ENCODE measurements around the gene CRTC3.

DNA sequence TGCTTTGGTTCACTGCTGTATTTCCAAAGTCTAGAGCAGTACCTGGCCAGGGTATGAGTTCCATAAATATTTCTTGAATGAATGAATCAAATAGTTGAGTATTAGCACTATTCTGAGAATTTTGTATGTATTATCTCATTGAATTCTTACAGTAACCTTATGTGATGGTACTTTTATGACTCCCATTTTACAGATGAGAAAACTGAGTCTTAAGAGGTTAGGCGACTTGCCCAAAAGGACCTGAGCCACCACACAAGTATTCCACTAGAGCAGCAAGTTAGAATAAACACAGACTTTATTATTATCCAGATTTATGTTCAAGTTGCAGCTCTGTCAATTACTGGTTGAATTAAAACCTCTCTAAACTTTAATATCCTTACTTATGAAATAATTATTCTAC, 29.4 kb downstream of the CRTC3 start:
- TF ChIP-seq, protein P1, sequence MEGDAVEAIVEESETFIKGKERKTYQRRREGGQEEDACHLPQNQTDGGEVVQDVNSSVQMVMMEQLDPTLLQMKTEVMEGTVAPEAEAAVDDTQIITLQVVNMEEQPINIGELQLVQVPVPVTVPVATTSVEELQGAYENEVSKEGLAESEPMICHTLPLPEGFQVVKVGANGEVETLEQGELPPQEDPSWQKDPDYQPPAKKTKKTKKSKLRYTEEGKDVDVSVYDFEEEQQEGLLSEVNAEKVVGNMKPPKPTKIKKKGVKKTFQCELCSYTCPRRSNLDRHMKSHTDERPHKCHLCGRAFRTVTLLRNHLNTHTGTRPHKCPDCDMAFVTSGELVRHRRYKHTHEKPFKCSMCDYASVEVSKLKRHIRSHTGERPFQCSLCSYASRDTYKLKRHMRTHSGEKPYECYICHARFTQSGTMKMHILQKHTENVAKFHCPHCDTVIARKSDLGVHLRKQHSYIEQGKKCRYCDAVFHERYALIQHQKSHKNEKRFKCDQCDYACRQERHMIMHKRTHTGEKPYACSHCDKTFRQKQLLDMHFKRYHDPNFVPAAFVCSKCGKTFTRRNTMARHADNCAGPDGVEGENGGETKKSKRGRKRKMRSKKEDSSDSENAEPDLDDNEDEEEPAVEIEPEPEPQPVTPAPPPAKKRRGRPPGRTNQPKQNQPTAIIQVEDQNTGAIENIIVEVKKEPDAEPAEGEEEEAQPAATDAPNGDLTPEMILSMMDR (IDR thresholded peaks at IDR 0.05): no peak
- no peak for TF ChIP-seq POLR2A (IDR thresholded peaks at IDR 0.05)

All from Peyer's patch (tissue), 4 donors.